DOHH2 (cell line): ENCODE results near the gene MRPL30.
A peak's percentile ranks its signal among the peaks of the same experiment; 100 is the strongest.

ENCODE experiments used
- H3F3A ChIP-seq: fragments of 200-600 bp; sonication (generic), shearing (Covaris generic); 2 replicates; pipeline ENCODE4 v1.6.0; 2016; ENCODE audit warnings: antibody characterized with exemption, mild to moderate bottlenecking; ENCODE audit not compliant: control insufficient read depth, insufficient read depth
- H3K27ac ChIP-seq: fragments of 200-600 bp; sonication (generic); 2 replicates; pipeline ENCODE4 v1.5.1; 2014; ENCODE audit warnings: low read depth, mild to moderate bottlenecking, low read length, moderate library complexity
- H3K27me3 ChIP-seq: fragments of 200-600 bp; sonication (generic); 2 replicates; pipeline ENCODE4 v1.6.1; 2014; ENCODE audit warnings: mild to moderate bottlenecking, low read length, mixed read lengths; ENCODE audit not compliant: control insufficient read depth
- H3K36me3 ChIP-seq: fragments of 200-600 bp; sonication (generic); 2 replicates; pipeline ENCODE4 v1.6.1; 2014; ENCODE audit warnings: mild to moderate bottlenecking, low read length, moderate library complexity, mixed read lengths; ENCODE audit not compliant: control insufficient read depth
- H3K4me1 ChIP-seq: fragments of 200-600 bp; sonication (generic); 2 replicates; pipeline ENCODE4 v1.6.1; 2014; ENCODE audit warnings: mild to moderate bottlenecking, low read length, mixed read lengths; ENCODE audit not compliant: control insufficient read depth
- H3K4me2 ChIP-seq: fragments of 200-600 bp; sonication (generic); 2 replicates; pipeline ENCODE4 v1.6.0; 2014; ENCODE audit warnings: mild to moderate bottlenecking, low read length, moderate library complexity
- H3K4me3 ChIP-seq: fragments of 200-600 bp; sonication (generic); 2 replicates; pipeline ENCODE4 v1.5.1; 2014; ENCODE audit warnings: mild to moderate bottlenecking, low read length, mixed read lengths
- H3K79me2 ChIP-seq: fragments of 200-600 bp; sonication (generic); 2 replicates; pipeline ENCODE4 v1.6.1; 2014; ENCODE audit warnings: mild to moderate bottlenecking, low read length, mixed read lengths; ENCODE audit not compliant: control insufficient read depth
- H3K9me2 ChIP-seq: fragments of 200-600 bp; sonication (generic); replicated peaks from 2 replicates; pipeline ENCODE4 v1.6.1; 2014; ENCODE audit warnings: mild to moderate bottlenecking, low read length, mixed read lengths; ENCODE audit not compliant: control insufficient read depth
- H3K9me3 ChIP-seq: fragments of 200-600 bp; sonication (generic); 2 replicates; pipeline ENCODE4 v1.6.1; 2014; ENCODE audit warnings: antibody characterized with exemption, low read length, mixed read lengths; ENCODE audit not compliant: control insufficient read depth, insufficient read depth
- H4K20me1 ChIP-seq: fragments of 200-600 bp; sonication (generic); 2 replicates; pipeline ENCODE4 v1.6.0; 2014; ENCODE audit warnings: low read depth, mild to moderate bottlenecking, antibody characterized with exemption, low read length, moderate library complexity; ENCODE audit not compliant: control insufficient read depth, insufficient read depth
- EZH2phosphoT487 ChIP-seq: fragments of 200-600 bp; sonication (generic); IDR thresholded peaks from 2 replicates; pipeline ENCODE4 v1.6.1; 2017; ENCODE audit warnings: borderline replicate concordance, mild to moderate bottlenecking, antibody characterized with exemption, low read length, moderate library complexity, mixed read lengths
- TF ChIP-seq, protein P1 (sequence below): fragments of 200-600 bp; sonication (generic); IDR thresholded peaks from one replicate; pipeline ENCODE4 v1.5.1; 2014; ENCODE audit warnings: antibody characterized with exemption, mild to moderate bottlenecking, low read depth, low read length; ENCODE audit not compliant: poor library complexity, severe bottlenecking

Gene MRPL30

GRCh38 chr2:99150706-99151105 lies 30.3 kb upstream of the MRPL30 start:
- no peaks in the 10 kb centered on the region for H4K20me1 ChIP-seq
- peaks cover 26% of the 10 kb centered on the region for H3K4me1 ChIP-seq
- no peak for TF ChIP-seq EZH2phosphoT487
- TF ChIP-seq, protein P1, sequence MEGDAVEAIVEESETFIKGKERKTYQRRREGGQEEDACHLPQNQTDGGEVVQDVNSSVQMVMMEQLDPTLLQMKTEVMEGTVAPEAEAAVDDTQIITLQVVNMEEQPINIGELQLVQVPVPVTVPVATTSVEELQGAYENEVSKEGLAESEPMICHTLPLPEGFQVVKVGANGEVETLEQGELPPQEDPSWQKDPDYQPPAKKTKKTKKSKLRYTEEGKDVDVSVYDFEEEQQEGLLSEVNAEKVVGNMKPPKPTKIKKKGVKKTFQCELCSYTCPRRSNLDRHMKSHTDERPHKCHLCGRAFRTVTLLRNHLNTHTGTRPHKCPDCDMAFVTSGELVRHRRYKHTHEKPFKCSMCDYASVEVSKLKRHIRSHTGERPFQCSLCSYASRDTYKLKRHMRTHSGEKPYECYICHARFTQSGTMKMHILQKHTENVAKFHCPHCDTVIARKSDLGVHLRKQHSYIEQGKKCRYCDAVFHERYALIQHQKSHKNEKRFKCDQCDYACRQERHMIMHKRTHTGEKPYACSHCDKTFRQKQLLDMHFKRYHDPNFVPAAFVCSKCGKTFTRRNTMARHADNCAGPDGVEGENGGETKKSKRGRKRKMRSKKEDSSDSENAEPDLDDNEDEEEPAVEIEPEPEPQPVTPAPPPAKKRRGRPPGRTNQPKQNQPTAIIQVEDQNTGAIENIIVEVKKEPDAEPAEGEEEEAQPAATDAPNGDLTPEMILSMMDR, result no peak

DNA sequence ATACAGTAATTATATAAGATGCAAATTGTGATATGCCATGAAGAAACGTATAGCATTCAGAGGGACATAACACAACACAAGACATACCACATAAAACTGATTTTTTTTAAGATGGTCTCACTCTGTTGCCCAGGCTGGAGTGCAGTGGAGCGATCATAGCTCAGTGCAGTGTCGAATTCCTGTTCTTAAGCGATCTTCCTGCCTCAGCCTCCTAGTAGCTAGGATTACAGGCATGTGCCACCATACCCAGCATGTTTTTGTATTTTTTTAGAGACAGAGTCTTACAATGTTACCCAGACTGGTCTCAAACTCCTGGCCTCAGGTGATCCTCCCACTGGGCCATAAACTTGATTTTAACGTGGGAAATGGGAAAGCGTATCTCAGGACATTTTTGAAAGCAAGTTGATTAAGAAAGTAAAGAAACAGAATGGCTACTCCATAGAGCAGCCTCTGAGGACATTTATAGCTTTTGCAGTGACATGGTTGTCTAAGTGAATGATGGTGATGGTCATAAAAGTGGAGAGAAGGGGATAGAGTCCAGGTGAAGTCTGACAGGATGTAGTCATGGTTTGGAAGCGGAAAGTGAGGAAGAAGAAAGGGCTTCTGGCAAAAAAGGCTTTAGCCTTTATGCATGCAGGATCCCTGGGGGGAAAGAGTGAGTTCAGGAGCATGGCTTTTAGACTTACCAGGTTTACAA lies 28.6 kb upstream of the MRPL30 start:
- TF ChIP-seq, protein P1, result no peak
- TF ChIP-seq EZH2phosphoT487, result no peak
- H3K79me2 ChIP-seq, result peaks cover 33% of the 10 kb centered on the region
- H3K4me3 ChIP-seq, result no peak overlapping the region
- H3K27ac ChIP-seq, result no peak overlapping the region
- H3K27me3 ChIP-seq, result no peaks in the 10 kb centered on the region
- H3K4me2 ChIP-seq, result no peak overlapping the region
- no peaks in the 10 kb centered on the region for H3K9me2 ChIP-seq
- peaks cover 13% of the 10 kb centered on the region for H3K36me3 ChIP-seq
- H3F3A ChIP-seq, result no peaks in the 10 kb centered on the region
- no peaks in the 10 kb centered on the region for H3K9me3 ChIP-seq
- H3K4me1 ChIP-seq, result peaks cover 42% of the 10 kb centered on the region
- no peaks in the 10 kb centered on the region for H4K20me1 ChIP-seq

More at GRCh38 chr2:99150706-99151105, 30.3 kb upstream of the MRPL30 start:
- Histone ChIP-seq H3K27me3 (no peaks in the 10 kb centered on the region), H3K9me2 (no peaks in the 10 kb centered on the region), H3K79me2 (peaks cover 23% of the 10 kb centered on the region), H3F3A (no peaks in the 10 kb centered on the region), H3K27ac (no peak overlapping the region), H3K36me3 (peaks cover 3% of the 10 kb centered on the region; the same call in 1 of the 2 replicates), H3K4me2 (no peak overlapping the region), H3K4me3 (no peak overlapping the region), H3K9me3 (no peaks in the 10 kb centered on the region)

- H3K27me3 ChIP-seq, result no peaks in the 10 kb centered on the region
- H3K4me2 ChIP-seq, result peak overlapping the region; percentile 97
- TF ChIP-seq, protein P1, result no peak
- no peak for TF ChIP-seq EZH2phosphoT487
- no peaks in the 10 kb centered on the region for H3K9me2 ChIP-seq
- H3K36me3 ChIP-seq, result peaks cover 20% of the 10 kb centered on the region
- peak overlapping the region; percentile 88 for H3K4me3 ChIP-seq
- no peaks in the 10 kb centered on the region for H4K20me1 ChIP-seq
- H3K4me1 ChIP-seq, result peaks cover 45% of the 10 kb centered on the region
- peak overlapping the region; percentile 72; the same call in 1 of the 2 replicates for H3K27ac ChIP-seq
- no peaks in the 10 kb centered on the region for H3K9me3 ChIP-seq
- peaks cover 33% of the 10 kb centered on the region for H3K79me2 ChIP-seq
- no peaks in the 10 kb centered on the region for H3F3A ChIP-seq
These were observed 26.9 kb upstream of the MRPL30 start for GRCh38 chr2:99153921-99154604.
